ENCODE measurements around the gene KIF3C. TPM values are rescaled to one million over a fixed set of nuclear protein-coding genes. Genes with fewer than 3 reads are reported as not detected.
A peak's percentile ranks its signal among the peaks of the same experiment; 100 is the strongest.

Gene KIF3C
- total RNA-seq, 1 experiment from 2014 or later = 39.5 TPM

DNA sequence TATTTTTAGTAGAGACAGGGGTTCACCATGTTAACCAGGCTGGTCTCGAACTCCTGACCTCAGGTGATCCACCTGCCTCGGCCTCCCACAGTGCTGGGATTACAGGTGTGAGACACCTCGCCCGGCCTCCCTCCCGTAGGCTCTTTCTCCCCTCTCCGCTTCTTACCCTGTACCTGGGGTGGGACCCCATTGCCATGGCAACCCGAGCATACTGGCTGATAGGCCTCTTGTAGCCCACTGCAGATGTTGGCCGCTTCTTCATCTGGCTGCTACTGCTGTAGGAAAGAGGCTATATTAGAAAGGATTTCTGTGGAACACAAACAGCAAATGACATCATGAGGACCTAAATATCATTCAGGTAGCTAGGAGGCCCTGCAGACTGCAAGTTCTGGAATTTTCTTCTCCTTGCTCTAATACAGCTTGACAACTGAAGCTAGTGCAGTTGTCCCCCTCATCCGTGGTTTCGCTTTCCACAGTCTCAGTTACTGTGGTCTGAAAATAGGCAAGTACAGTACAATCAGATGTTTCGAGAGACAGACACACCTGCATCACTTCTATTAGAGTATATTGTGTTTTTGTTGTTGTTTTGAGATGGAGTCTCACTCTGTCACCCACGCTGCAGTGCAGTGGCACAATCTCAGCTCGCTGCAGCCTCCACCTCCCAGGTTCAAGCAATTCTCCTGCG, 52.4 kb downstream of the KIF3C start:
- Histone ChIP-seq H3K27me3 (replicated peaks; ENCODE audit: insufficient read depth, low read depth, low read length, poor library complexity) (no peaks in the 10 kb centered on the region), H3K27ac (ENCODE audit: low read depth, low read length, poor library complexity, severe bottlenecking) (no peak overlapping the region), H3K9me3 (ENCODE audit: low read depth, low read length, poor library complexity, severe bottlenecking) (no peaks in the 10 kb centered on the region), H3K4me3 (ENCODE audit: low read depth, low read length, poor library complexity, severe bottlenecking) (no peak overlapping the region), H3K36me3 (ENCODE audit: insufficient read depth, low read length, poor library complexity, severe bottlenecking) (peaks cover 17% of the 10 kb centered on the region), H3K4me1 (ENCODE audit: insufficient read depth, low read length, poor library complexity, severe bottlenecking) (no peaks in the 10 kb centered on the region)
- CTCF ChIA-PET = no interaction called here
- POLR2A ChIA-PET (ENCODE audit: low non-redundant PET) = no interaction called here
- DNase-seq (ENCODE audit: low spot score) = no peak
- intact Hi-C loops (cut with micrococcal nuclease; ENCODE audit: unreplicated experiment) = no loop called here
- TF ChIP-seq, protein P1, sequence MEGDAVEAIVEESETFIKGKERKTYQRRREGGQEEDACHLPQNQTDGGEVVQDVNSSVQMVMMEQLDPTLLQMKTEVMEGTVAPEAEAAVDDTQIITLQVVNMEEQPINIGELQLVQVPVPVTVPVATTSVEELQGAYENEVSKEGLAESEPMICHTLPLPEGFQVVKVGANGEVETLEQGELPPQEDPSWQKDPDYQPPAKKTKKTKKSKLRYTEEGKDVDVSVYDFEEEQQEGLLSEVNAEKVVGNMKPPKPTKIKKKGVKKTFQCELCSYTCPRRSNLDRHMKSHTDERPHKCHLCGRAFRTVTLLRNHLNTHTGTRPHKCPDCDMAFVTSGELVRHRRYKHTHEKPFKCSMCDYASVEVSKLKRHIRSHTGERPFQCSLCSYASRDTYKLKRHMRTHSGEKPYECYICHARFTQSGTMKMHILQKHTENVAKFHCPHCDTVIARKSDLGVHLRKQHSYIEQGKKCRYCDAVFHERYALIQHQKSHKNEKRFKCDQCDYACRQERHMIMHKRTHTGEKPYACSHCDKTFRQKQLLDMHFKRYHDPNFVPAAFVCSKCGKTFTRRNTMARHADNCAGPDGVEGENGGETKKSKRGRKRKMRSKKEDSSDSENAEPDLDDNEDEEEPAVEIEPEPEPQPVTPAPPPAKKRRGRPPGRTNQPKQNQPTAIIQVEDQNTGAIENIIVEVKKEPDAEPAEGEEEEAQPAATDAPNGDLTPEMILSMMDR (conservative IDR thresholded peaks at IDR 0.05; ENCODE audit: low read depth, low read length) = no peak
- no peak for TF ChIP-seq EZH2 (IDR thresholded peaks at IDR 0.05; ENCODE audit: borderline replicate concordance, low read depth, low read length, poor library complexity, severe bottlenecking)
- no TSS peak for BruUV-seq (replicated peaks)

DNA sequence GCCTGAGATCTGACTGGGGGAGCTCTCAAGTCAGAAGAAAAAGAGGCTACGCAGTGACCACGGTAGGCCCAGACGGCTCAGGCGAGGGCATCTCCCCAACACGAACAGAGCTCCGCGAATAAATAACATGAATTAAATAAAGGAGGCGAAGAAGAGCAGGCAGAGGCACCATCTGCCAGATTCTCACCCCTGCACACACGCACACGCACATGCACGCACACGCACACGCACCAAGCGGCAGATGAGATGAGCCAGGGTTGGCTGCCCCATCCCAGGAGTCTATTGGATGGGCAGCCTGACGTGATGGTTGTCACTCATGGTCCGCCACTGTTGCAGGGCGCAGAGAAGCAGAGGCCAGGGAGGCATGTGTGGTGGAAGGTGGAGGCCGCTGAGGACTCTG, 53.6 kb downstream of the KIF3C start:
- no peak overlapping the region for H3K4me3 ChIP-seq (ENCODE audit: low read depth, low read length, poor library complexity, severe bottlenecking)
- H3K36me3 ChIP-seq (ENCODE audit: insufficient read depth, low read length, poor library complexity, severe bottlenecking) = peaks cover 17% of the 10 kb centered on the region
- no TSS peak for BruUV-seq (replicated peaks)
- H3K27ac ChIP-seq (ENCODE audit: low read depth, low read length, poor library complexity, severe bottlenecking) = no peak overlapping the region
- TF ChIP-seq, protein P1 (conservative IDR thresholded peaks at IDR 0.05; ENCODE audit: low read depth, low read length) = no peak
- TF ChIP-seq EZH2 (IDR thresholded peaks at IDR 0.05; ENCODE audit: borderline replicate concordance, low read depth, low read length, poor library complexity, severe bottlenecking) = no peak
- no peaks in the 10 kb centered on the region for H3K27me3 ChIP-seq (replicated peaks; ENCODE audit: insufficient read depth, low read depth, low read length, poor library complexity)
- DNase-seq (ENCODE audit: low spot score) = no peak
- ChIA-PET POLR2A (ENCODE audit: low non-redundant PET) (no interaction called here), CTCF (no interaction called here)
- no peaks in the 10 kb centered on the region for H3K4me1 ChIP-seq (ENCODE audit: insufficient read depth, low read length, poor library complexity, severe bottlenecking)
- intact Hi-C loops (cut with micrococcal nuclease; ENCODE audit: unreplicated experiment) = no loop called here
- no peaks in the 10 kb centered on the region for H3K9me3 ChIP-seq (ENCODE audit: low read depth, low read length, poor library complexity, severe bottlenecking)

DNA sequence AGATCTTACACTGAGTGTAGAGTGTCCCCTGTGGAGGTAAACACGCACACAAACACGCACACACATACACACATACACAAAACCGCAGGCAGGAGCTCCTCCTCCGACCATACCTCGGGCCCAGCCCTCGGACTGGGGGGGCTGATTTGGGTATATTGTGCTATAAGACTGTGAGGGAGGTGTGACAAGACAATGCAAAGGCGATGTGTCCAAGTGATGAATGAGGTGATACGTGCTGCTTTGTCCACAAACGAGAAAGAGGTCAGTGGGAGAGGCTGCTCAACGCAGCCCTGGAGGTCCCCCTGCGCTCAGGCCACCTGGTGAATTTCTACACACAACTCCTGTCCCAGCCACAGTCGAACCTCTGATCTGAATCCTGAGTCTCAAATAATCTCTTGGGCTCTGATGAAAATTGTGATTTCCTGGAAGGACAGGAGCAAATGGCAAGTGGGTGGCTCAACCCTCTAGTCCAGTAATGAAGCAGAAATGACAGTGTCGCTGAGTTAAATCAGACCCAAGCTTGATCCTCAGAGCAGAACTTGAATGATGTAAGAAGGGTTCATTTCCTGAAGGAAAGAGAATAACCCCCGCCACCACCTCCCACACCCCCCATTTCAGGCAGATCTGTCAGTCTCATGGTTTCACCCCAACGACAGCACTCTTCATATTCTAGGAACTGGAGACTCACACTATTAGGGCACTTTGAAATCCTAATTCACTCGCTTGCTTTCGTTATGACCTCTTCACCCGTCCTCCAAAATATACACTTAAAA, 55.1 kb downstream of the KIF3C start:
- CTCF ChIA-PET = no interaction called here
- no peak overlapping the region for H3K4me3 ChIP-seq (ENCODE audit: low read depth, low read length, poor library complexity, severe bottlenecking)
- H3K9me3 ChIP-seq (ENCODE audit: low read depth, low read length, poor library complexity, severe bottlenecking) = no peaks in the 10 kb centered on the region
- intact Hi-C loops (cut with micrococcal nuclease; ENCODE audit: unreplicated experiment) = no loop called here
- BruUV-seq (replicated peaks) = TSS peak; percentile 26
- TF ChIP-seq, protein P1 (conservative IDR thresholded peaks at IDR 0.05; ENCODE audit: low read depth, low read length) = no peak
- no peak for TF ChIP-seq EZH2 (IDR thresholded peaks at IDR 0.05; ENCODE audit: borderline replicate concordance, low read depth, low read length, poor library complexity, severe bottlenecking)
- H3K27ac ChIP-seq (ENCODE audit: low read depth, low read length, poor library complexity, severe bottlenecking) = no peak overlapping the region
- DNase-seq (ENCODE audit: low spot score) = no peak
- POLR2A ChIA-PET (ENCODE audit: low non-redundant PET) = no interaction called here
- peaks cover 17% of the 10 kb centered on the region for H3K36me3 ChIP-seq (ENCODE audit: insufficient read depth, low read length, poor library complexity, severe bottlenecking)
- H3K27me3 ChIP-seq (replicated peaks; ENCODE audit: insufficient read depth, low read depth, low read length, poor library complexity) = no peaks in the 10 kb centered on the region
- H3K4me1 ChIP-seq (ENCODE audit: insufficient read depth, low read length, poor library complexity, severe bottlenecking) = no peaks in the 10 kb centered on the region
